GM21723 (cell line): Measurements from ENCODE around the gene FCER2.
A peak's percentile ranks its signal among the peaks of the same experiment; 100 is the strongest.

Experiments
- ATAC-seq: cut with Tn5 transposase; IDR thresholded peaks from one replicate; pipeline ENCODE4 v1.9.1; 2021; ENCODE audit warnings: mild to moderate bottlenecking, moderate library complexity; ENCODE audit not compliant: unreplicated experiment

FCER2 gene

DNA sequence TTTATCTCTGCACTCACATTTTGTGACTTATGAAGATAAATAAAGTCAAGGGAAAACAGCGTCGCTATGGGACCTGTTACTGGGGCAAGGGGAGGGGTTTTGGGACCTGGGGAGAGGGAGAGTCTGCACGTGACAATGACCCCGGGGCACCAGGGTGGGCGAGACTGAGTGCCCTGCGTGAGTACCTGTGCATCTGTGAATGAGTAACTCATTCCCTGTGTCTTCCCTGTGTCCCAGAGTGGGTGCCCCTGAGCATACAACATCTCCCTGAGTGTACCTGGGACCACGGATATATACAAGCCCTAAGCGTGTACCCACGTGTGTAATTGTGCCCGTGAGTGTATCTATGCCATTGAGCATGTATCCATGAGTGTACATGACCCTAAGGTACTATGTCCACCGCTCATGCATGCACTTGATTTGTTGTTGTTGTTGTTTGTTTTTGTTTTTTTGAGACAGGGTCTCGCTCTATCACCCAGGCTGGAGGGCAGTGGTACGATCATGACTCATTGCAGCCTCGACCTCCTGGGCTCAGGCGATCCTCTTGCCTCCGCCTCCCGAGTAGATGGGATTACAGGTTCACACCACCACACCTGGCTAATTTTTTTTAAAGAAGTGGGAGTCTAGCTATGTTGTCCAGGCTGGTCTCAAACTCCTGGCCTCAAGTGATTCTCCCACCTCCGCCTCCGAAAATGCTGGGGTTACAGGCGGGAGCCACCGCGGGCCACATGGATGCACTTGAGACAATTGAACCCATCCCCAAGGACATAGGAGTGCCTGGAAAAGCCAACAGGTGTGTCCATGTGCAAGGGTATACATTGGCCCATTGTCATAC, 21.9 kb downstream of the FCER2 start:
- no peak for ATAC-seq

DNA sequence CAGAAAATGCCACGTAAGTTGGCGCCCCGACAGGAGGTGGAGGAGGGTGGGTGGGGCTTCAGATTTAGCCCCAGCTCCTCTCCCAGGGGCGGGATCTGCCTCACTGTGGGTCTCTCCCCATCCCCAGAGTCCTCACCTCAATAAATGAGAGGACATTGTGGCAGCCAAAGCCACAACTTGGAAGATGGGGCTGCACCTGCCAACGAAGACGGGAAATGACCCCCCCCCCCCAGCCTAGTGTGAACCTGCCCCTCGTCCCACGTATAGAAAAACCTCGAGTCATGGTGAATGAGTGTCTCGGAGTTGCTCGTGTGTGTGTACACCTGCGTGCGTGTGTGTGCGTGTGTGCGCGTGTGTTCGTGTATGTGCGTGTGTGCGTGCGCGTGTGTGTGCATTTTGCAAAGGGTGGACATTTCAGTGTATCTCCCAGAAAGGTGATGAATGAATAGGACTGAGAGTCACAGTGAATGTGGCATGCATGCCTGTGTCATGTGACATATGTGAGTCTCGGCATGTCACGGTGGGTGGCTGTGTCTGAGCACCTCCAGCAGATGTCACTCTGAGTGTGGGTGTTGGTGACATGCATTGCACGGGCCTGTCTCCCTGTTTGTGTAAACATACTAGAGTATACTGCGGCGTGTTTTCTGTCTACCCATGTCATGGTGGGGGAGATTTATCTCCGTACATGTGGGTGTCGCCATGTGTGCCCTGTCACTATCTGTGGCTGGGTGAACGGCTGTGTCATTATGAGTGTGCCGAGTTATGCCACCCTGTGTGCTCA, 22.8 kb downstream of the FCER2 start:
- no peak for ATAC-seq

GRCh38 chr19:7677669-7678311, 24.1 kb downstream of the FCER2 start:
- ATAC-seq, result no peak

- no peak for ATAC-seq
Observed at GRCh38 chr19:7676854-7677253, 25.1 kb downstream of the FCER2 start, which contains the start of gene MCEMP1. MCEMP1 (plus strand) TSS chr19:7677090; CDS start chr19:7677121, 31 bp downstream.

- no peak for ATAC-seq
Observed at GRCh38 chr19:7676376-7676775, 25.6 kb downstream of the FCER2 start.

DNA sequence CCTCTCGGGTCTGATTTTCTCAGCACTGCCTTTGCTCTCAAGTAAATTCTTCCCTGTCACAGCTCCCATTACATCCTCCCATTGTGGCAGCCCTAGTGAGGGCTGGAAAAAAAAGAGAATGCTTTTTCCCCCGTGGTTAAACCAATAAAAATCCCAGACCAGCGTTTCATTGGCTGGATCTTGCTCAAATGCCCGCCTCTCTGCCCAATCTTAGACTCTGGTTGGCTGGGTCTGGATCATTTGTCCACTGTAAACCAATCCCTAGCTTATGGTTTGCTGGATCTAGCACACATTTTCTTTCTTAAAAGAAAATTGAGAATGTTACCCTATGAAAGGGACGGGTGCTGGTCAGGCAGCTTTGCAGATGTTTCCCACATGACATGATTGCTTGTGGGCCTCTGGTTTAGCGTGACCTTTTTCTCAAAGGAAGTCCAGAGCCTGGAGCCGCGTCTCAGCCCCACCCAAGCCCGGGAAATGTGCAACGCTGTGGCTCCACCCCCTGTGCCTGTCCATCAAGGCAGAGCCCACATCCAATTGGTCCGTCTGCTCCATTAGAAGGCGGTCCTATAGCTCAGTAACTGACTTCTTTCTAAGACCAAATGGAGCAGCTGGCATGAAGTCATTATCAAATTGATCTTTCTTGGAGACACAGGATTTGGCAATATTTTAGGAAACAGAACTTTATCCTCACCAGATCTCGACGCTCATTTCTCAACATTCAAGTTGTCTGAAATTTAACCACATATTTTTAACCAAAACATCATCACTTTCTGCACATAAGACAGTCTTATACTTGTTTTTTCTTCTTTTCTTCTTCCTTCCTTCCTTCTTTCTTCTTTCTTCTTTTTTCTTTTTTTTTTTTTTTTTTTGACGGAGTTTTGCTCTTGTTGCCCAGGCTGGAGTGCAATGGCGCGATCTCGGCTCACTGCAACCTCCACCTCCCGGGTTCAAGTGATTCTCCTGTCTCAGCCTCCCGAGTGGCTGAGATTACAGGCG, 27.6 kb downstream of the FCER2 start:
- no peak for ATAC-seq

- no peak for ATAC-seq
Observed at GRCh38 chr19:7672522-7672921, 29.4 kb downstream of the FCER2 start.

DNA sequence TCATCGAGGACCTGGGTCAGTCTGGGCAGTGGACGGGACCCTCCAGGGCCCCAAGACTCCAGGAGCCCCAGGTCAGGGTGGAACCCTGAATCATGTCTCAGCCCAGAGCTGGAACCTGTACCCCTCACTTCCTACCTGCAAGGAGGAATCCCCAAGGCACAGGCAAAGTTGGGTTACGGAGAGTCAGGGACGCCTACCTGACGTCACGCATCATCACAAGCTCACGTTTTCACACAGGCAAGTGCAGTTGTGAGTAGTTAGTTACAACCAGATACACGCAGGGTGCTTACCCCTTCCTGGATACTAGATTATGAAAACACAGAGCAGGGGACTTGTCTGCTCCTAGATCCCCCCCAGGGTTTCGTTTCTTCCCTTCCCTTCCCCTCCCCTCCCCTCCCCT, 31.1 kb downstream of the FCER2 start:
- no peak for ATAC-seq

DNA sequence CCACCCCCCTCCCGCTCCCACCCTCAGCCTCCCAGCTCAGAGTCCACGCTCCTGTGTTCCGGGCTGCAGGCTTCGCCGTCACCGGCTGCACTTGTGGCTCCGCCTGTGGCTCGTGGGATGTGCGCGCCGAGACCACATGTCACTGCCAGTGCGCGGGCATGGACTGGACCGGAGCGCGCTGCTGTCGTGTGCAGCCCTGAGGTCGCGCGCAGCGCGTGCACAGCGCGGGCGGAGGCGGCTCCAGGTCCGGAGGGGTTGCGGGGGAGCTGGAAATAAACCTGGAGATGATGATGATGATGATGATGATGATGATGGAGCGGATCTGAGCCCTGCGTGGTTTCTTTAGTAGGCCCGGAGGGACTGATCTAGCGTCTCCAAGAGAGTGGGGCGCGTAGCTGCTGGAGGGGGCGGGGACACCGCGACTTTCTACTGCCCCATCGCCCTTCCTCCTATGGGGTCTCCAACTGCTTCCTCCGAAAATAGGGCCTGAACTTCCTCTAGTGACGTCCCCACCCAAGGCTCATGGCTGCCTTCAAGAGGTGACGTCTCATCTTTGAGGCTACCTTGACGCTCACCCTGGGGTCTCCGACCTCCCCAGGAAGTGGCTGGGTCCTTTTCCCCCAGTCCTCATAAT, 31.7 kb downstream of the FCER2 start:
- ATAC-seq, result no peak

DNA sequence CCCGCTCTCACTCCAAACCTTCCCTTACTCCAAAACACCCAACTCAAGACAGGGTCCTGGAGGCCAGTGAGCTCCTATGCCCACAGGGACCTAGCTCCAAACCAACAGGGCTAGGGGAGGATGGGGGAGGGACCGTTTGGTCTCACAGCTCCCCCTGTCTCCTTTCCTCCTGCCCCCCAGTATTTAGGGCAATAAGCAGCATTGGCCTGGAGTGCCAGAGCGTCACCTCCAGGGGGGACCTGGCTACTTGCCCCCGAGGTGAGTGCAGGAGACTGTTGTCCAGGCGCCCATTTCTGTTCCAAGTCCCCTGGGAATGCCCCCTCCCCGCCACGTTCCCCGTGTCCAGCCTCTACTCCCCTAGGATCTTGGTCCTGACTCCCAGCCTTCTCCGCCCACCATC, 32.3 kb downstream of the FCER2 start:
- ATAC-seq, result no peak

DNA sequence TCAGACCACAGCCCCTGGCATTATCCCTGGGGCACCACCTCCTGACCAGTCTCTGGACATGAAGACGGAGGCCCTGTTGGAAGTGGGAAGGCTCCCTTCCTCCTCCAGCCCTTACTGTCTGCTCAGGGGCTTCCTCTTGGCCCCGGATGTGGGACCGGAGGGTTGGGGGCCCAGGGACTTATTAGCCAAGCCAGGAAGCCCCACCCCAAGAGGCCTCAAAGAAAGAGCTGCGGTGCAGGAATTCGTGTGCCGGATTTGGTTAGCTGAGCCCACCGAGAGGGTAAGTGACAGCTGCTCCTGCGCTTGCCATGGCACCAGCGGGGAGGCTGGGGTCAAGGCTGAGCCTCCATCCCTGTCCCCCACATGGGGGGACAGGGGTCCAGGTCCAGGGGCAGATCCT, 33.1 kb downstream of the FCER2 start, which contains the start of gene RETN:
Gene RETN (plus strand): TSS at position 208 of the 400 bp plus-strand sequence. CDS start 278 bp downstream, outside the sequence.
- ATAC-seq, result no peak

DNA sequence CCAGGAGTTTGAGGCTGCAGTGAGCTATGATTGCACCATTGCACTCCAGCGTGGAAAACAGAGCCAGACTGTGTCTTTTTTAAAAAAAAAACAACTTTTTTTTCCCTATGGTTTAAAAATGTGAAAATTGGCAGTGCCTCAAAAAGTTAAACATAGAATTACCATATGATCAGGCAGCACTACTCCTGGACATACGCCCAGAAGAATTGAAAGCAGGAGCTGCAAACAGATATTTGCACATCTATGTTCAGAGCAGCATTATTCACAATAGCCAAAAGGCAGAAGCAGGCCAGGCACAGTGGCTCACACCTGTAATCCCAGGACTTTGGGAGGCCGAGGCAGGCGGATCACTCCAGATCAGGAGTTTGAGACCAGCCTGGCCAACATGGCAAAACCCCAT, 36.9 kb downstream of the FCER2 start:
- no peak for ATAC-seq

DNA sequence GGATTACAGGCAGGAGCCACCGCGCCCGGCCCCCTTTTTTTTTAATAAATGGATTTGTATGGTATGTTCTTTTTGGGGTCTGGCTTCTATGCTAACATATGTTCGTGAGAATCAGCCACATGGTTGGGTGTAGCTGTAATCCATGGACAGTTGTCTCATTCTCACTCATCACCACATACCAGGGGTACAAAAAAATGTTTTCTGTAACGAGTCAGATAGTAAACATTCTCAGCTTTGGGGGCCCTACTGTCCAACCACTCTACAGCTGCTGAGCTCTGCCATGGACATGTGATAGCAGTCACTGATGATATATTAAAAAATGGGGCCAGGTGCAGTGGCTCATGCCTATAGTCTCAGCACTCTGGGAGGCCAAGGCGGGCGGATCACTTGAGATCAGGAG, 38.2 kb downstream of the FCER2 start:
- ATAC-seq, result no peak

- ATAC-seq, result no peak
Observed at GRCh38 chr19:7662657-7663056, 39.3 kb downstream of the FCER2 start.

DNA sequence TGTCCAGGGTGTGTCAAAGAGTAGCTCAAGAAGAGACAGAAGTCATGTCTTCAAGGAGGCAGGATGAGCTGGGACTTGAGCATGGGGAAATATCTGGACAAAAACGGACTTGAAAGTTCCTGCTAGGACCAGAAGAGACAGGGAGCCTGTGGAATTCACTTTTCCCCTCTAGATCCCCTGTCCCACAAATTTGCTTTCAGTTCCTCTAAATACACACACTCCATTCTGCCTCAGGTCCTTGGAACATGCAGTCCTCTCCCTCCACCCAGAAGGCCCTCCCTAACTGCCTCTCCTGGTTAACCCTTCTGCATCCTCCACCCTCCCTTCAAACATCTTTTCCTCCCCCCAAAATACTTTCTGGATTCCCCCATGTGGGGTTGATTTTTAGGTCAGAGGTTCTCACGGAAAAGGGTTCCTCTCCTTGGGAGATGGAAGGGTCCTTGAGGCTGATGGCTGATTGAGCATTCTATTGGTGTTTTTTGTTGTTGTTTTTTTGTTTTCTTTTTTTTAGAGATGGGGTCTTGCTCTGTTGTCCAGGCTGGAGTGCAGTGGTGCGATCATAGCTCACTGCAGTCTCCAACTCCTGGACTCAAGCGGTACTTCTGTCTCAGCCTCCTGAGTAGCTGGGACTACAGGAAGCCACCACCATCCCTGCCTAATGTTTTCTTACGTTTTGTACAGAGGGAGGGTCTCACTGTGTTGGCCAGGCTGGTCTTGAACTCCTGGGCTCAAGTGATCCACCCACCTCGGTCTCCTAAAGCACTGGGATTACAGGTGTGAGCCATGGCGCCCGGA, 40.0 kb downstream of the FCER2 start:
- ATAC-seq, result no peak

DNA sequence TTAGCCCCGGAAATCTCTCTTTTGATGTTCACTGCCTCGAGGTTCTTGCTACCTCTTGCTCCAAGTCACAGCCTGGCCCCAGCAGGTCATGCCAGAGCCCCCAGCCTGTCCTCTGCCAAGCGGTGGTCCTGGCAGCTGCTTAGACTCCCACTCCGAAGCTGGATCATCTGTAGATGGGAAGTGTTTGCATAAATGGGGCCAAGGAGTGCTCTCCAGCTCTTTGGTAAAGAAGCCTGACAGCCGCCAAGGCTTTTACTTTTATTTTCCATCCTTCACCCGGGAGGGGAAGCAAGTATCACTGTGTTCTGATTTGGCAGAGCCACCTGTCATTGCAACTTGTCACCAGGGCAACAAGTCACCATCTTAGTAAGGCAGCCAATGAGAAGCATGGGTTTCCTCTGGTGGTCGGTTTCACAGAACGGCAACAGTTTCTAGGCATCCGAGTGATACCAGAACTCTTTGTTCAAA, 43.7 kb downstream of the FCER2 start:
- peak; percentile 78 for ATAC-seq

GRCh38 chr19:7657131-7657751, 44.7 kb downstream of the FCER2 start:
- ATAC-seq, result no peak

GRCh38 chr19:7655581-7655980, 46.4 kb downstream of the FCER2 start:
- no peak for ATAC-seq
